ENCODE data around the gene STAB2.

The STAB2 gene

DNA sequence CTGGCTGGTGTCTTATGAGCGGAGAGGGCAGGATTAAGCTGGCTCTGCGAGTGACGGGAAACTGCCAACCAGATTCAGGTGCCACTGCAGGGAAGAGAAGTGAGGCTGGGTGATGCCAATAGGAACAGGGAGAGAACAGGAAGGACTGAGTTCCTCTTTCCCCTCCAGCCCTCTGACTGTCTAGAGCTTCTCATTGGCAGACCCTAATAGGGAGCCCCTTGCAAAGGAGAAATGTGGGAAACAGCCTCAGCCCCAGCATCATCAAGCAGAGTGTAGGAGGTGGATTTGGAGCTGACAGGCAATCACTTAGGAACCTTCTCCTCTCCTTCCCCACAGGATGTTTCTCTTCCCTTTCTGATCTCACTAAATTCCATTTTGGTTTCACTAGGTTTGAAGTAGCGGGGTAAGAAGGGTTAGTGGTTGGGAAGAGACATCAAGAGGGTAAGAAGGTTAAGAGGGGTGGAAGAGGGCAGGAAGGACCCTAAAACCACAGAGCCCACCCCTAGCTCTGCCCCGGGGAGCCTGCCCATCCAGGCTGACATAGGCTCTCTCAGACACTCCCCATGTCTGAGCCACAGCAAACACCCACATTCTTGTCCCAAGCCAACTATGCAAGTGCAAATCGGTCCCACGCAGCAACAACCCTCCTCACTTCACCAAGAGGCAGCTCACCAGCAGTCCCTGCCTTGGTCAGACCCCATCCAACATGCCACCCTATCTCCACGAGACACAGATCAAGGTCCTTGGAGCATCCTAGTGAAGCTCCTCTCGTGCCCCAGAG, 111.1 kb downstream of the STAB2 start:
- no peak for DNase-seq

DNA sequence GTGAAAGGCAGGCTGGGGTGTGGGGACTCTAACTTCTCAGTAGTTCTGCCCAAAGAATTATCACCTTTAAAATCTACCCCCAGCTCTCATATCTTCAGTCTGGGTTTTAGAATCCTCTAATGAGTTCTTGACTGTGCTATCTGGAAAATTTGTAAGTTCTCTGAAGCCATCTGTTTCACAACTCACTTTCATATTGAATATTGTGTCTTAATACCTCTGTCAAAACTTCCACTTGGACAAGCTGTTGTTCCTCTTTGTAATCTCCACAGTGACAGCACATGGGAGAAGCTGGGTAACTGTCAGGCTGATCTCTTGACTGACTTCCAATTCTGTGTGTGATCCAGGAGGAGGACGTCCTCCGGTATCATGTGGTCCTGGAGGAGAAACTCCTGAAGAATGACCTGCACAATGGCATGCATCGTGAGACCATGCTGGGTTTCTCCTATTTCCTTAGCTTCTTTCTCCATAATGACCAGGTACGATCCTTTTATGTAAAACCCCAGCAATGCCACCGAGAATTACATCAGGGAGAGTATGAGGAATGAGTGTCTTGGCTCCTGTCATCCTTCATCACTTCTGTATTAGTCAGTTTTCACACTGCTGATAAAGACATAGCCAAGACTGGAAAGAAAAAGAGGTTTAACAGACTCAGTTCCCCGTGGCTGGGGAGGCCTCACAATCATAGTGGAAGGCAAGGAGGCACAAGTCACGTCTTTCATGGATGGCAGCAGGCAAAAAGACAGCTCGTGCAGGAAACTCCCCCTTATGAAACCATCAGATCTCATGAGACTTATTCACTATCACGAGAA, 111.9 kb downstream of the STAB2 start:
- DNase-seq = no peak

- no peak for DNase-seq
These were observed 118.0 kb downstream of the STAB2 start for GRCh38 chr12:103705098-103705497.

GRCh38 chr12:103705927-103706326, 118.9 kb downstream of the STAB2 start:
- DNase-seq = no peak

- no peak for DNase-seq
These were observed 120.4 kb downstream of the STAB2 start for GRCh38 chr12:103707446-103707845.

DNA sequence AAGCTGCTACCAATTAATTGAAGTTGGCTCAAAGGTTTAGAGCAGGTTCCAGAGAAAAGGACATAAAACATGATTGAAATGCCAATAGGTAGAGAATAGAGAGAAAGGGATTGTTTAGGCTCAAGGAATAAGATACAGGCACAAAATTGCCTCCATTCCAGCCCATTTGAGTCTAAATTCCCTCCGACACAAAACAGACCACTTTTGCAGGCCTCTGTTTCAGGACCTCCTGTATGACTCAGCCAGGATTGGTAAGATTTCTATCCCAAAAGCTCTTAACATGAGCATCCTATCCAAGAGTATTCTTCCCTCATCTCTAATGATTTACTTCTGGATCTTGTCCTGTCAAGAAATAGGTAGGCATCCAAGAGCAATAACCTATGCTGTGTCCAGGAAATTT, 123.5 kb downstream of the STAB2 start:
- DNase-seq = no peak

DNA sequence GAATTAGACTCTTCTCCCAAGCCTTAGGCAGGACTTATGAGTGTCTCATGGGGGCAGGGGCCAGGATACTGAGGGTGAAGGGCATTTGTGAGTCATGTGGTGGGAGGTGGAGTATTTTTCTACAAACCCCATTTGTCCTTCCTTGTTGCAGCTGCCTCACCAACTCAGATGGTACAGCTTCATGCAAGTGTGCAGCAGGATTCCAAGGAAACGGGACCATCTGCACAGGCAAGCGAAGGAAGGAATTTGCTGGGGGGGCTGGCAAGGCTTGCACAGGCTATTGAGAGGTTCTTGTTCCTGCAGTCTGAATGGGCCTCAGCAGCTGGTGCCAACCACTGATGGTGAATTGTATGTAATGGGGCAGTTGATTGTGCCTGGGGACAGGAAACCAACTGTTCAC, 125.1 kb downstream of the STAB2 start:
- no peak for DNase-seq

DNA sequence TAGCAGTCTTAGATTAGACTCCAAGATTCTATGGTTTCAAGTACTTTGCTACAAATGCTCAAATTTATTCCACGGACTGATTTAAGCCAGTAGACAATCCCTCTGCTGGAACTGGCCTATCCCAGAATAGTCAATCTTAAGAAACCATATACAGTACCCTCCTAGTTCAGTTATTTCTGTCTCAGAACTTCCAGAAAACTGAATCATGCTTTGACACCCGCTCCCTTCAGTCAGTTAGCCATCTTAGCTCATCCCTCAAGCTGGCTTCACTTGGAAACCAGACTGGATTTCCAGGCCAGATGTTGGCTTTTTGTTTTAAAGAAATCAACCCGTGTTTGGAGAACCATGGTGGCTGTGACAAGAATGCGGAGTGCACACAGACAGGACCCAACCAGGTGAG, 128.4 kb downstream of the STAB2 start:
- DNase-seq = no peak

DNA sequence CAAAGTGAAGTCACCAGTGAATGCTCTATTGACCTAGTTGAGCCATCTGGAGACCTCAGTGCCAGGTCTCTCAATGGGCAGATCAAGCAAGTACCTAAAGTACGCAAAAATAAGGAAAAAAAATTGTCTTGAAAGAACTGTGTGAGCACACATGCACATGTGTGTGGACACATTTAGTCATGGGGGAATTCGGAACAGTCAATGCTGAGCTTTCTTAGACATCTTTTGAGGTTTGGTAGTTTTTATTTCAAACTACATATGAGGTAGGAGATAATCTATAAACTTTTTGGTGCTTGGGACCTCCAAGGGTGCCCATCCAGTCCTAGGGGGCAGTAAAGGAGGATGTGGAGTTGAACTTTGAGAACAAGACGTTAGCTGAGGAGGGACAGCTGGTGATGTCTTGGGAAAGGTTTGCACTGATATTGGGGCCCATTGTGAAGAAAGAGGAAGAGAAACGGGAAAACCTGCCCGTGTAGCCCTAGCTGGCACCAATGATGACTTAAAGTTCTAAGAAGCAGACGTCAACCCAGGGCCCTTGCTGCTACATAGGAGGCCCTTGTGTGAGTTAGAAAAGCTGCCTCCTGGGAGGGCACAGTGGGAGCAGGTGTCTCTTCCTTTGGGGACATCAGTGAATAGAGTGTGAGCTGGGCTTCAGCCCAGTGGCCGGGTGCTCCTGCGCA, 129.6 kb downstream of the STAB2 start:
- no peak for DNase-seq

DNA sequence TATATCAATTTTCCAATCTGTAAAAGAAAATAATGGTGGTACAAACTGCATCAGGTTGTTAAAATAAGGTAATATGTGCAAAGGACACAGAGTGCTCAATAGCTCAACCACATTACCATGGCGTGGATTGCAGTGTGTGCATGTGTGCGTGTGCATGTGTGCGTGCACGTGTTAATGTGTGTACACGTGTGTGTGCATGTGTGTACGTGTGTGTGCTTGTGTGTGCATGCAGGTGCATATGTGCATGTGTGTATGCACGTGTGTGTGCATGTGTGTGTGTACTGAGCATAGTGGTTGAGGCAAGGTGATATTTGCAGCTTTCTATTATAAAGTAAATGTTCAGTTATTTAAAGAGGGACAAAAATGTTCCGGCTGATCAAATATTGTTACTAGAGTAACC, 138.3 kb downstream of the STAB2 start:
- no peak for DNase-seq

DNA sequence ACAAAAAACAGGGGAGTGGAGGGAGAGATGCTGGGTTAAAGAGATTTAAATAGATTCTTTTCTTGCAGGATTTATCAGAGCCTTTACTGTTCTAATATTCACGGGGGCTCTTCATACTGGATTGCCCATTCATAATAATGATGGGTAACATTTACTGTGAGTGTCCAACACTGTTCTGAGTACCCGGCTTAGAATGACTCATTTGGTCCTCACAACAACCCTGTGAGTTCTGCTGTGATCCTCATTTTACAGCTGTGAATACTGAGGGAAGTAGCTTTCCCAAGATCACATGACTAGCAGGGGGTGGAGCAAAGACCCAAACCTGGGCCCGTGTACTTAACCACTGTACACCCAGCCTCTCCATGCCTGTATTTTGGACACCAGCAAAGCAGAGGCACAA, 140.6 kb downstream of the STAB2 start:
- DNase-seq = no peak

- DNase-seq = no peak
These were observed 141.2 kb downstream of the STAB2 start for GRCh38 chr12:103728323-103728722.

- DNase-seq = no peak
These were observed 142.4 kb downstream of the STAB2 start for GRCh38 chr12:103729499-103729898.

- DNase-seq = no peak
These were observed 144.5 kb downstream of the STAB2 start for GRCh38 chr12:103731539-103731938.

GRCh38 chr12:103734863-103735262, 147.8 kb downstream of the STAB2 start:
- no peak for DNase-seq

DNA sequence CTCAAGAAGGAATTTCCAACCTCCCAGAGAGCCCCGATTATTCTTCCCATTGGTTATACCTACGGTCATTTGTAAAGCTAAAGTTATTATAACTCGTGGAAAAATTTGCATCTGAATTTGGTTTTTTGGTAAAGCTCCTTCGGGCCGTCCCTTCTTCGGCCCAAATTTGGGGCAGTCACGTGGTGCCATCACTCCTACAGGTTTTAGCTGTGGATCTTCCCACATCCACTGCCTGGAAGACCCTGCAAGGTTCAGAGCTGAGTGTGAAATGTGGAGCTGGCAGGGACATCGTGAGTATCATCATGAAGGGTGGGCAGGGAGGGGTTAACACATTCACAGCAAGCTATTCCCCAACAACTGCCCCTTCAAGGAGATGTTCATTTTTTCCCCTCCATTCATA, 148.2 kb downstream of the STAB2 start:
- no peak for DNase-seq

DNA sequence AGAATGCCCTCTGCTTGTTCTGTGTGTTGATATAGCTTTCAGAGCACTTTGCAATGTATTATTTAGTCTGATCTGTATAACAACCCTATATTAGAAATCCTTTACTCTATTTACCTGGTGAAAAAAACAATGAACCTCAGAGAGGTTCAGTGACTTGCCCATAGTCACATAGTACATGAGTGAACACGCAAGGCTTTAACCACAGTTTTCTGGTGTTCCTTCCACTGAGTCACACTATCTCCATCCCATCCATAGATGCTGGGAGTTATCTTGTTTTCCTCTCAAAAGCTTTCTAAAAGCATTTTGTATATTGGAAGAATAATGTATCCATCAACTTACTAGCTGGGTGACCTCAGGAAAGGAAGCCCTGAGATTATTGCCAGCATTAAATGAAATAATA, 149.5 kb downstream of the STAB2 start:
- DNase-seq = no peak

DNA sequence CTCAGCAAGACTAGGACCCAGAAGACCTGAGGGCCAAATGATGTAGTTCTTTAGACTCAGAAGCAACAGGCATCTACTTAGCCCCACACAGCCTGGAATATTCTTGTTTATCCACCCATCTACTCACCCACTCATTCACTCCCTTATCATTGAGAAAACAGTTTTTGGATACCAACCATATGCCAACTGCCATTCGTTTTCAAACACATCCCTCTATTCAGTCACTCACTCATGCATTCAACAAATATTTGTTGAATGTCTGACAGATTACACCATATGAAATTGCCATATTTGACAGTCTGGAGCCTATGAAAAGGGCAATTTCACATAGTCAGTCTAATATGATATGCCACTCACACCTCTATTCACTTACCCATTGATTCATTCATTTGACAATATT, 150.8 kb downstream of the STAB2 start:
- no peak for DNase-seq

DNA sequence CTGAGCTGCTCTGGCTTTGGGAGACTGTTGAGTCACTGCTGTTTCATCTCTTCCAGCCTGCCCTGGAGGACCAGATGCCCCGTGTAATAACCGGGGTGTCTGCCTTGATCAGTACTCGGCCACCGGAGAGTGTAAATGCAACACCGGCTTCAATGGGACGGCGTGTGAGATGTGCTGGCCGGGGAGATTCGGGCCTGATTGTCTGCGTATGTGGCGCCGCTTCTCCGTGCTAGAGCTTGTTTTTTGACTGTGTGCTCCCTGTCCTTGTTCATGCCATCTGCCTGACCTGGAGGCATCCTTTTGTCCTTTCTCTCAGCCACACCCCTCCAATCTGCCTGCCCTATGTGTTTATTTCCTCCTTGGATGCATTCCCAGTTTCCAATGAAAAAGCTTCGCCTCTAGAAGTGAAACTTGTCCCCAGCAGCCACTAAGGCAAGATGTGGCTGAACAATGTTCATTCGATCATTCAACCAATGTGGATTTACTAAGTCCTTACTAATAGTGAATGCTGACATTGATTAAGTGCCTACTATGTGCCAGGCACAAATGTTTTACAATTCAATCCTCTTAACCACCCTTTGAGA, 155.4 kb downstream of the STAB2 start:
- DNase-seq = no peak

- DNase-seq = no peak
These were observed 156.7 kb downstream of the STAB2 start for GRCh38 chr12:103743788-103744187.

DNA sequence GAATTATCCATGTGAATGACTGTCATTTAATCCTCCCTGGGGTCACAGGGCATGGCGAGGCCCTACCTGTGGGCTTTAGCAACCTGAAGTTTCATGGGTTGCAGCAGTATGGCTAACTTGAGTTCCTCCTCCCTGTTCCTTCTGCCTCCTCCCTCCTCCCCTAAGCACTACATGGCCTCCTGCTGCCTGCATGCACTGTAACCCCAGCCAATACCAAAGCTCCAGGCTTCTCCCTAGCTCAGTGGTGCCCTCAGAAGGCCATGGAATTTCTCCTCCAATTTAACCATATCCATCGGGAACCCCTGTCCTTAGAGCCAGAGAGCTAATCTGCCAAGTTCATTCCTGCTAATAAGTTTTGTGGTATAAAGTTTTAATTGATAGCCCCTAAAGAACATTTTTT, 158.9 kb downstream of the STAB2 start:
- DNase-seq = no peak

- DNase-seq = no peak
These were observed 160.9 kb downstream of the STAB2 start for GRCh38 chr12:103748002-103748401.

DNA sequence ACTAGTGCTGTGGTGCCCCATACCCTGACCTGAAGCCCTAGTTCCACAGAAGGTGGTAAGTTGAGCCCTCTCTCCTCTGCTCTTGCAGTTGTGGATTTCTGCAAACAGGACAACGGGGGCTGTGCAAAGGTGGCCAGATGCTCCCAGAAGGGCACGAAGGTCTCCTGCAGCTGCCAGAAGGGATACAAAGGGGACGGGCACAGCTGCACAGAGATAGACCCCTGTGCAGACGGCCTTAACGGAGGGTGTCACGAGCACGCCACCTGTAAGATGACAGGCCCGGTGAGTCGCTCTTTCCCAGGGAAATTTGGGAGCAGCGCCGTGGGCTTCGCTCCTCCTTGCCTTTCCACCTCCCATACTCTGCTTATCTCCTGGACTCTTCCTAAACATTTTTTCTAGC, 161.8 kb downstream of the STAB2 start:
- DNase-seq = no peak

DNA sequence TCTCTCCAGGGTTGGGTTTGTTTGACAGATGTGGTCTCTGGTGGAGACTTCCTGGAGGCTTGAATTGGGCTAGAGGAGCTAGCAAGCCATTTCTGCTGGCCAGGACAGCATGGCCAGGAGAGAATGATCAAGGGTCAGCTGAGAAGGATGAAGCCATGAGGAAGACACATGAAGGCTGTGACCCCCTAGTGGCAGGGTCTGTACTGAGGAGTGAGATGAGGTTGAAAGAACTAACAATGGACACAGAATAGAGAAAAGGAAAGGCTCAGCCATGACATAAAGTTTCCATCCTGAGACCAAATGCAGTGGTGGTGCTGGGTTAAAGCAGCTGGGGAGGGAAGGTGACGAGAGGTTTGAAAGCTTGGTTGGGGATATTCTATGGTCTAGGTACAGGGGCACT, 164.1 kb downstream of the STAB2 start:
- DNase-seq = no peak
